Stimulated activated CD4-positive, alpha-beta T cell treated with anti-CD3 and anti-CD28 coated beads, Interleukin-1b, Interleukin-23, amount 100 ng/mL, for 4 hours (primary cell): ENCODE data around the gene PPP1R16B.

Source experiments
- DNase-seq, 2 donors: peaks; one replicate each; pipeline ENCODE4 v3.0.0-alpha.2; 2020; ENCODE audit warnings: low read depth in 2 of 2

The PPP1R16B gene

DNA sequence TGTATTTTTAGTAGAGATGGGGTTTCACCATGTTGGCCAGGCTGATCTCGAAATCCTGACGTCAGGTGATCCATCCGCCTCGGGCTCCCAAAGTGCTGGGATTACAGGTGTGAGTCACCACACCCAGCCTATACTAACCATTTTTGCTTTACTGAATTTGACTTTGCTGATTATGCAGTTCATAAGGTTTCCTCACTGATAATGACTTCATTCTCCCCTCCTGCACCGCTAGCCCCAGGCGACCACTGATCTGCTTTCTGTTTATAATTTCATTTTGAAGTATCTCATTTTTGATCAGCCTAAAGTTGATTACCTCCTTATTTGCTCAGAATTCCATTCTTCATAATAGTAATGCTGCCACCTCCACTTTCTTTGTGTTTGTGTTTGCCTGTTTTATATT, 72.0 kb downstream of the PPP1R16B start:
- no peak for DNase-seq

DNA sequence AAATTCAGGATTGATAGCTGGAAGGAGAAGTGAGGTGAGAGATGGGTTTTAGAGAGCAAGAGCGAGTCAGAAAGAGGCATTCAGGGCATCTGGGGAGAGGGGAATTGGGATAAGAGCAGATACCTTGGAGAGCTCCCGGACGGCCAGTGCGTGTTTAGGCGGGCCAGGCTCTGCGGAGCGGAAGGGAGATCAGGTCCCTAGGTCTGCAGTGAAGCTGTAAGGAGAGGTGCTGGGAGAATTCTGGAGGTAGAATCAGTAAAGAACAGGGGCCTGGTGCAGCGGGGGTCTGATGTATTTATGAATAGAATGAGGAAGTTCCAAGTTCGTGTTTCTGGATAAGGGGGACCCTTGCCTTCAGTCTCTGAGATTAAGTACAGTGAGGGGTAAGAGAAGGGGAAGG, 73.4 kb downstream of the PPP1R16B start:
- DNase-seq, result no peak

DNA sequence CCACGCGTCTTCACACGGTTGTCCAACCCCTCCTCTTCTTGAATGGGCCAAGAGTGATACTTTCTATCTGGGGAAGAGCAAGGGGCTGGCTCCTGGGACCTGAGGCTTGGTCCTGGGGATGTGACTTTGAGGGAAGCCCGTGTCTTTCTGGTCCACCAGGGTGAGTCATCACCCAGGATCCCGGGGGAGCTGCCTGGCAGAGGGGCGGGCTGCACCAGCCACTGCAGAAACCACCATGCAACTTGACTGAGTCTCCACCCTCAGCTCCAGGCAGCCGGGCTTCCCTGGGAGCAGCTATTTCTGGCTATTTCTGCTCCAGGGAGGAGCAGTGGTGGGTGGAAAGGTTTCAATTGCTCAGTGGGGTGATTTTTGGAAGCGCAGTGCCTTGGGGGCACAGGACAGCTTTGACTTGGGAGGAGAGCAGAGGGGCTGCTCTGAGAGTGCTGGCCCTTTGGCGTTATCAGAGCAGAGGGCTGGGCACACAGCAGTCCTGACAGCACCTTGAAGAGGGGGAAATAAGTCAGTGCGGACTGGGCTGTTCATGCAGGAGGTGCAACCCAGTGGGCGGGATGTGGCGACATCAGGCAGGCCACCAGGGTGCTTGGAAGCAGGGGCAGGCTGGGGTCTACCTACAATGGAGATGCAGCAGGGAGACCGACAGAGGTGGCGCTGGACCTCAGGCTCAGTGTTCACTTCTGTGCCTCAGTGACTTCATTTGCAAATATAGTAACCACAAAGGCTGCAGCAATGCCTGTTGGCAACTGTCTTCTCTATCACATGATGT, 75.6 kb downstream of the PPP1R16B start:
- DNase-seq, result no peak

DNA sequence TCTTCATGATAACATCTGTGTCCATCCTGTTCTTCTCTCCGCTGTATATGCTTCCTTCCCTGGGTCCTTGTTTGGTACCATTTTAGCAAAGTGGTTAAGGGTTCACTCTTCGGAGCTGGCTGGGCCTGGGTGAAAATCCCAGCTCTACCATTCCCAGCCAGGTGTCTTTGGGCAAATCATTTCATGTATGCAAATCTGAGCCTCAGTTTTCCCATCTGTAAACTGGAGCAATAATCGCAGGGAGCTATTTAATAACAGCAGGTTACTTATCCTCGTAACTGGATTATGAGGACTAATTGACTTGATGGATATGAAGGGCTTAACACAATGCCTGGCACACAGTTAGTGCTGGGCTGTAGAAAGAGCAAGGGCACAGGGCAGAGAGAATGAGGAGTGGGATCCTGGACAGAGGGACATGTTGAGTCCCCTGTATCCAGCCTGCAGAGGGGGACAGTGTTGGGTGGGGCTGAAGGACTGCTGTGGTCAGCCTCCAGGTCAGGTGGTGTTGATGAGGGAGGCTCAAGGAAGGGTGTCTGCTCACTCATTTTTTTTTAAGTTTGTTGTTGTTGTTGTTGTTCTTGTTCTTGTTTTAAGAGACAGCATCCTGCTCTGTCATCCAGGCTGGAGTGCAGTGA, 76.4 kb downstream of the PPP1R16B start:
- no peak for DNase-seq

DNA sequence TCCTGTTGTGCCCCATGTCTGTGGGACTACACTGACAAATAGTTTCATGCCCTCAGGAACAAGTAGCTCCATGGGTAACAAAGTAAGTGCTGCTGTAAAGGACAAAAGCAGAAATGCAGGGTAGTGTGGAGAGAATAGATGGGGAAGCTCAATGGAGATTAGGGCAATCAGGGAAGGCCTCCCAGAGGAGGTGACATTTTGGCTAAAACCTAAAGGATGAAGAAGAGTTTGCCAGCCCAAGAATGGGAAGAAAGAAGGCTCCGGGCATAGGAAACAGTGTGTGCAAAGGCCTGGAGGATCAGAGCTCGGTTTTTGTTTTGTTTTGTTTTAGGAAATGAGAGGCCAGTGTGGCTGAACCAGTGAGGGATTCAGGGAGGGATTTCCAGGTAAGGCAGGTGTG, 77.1 kb downstream of the PPP1R16B start:
- no peak for DNase-seq

DNA sequence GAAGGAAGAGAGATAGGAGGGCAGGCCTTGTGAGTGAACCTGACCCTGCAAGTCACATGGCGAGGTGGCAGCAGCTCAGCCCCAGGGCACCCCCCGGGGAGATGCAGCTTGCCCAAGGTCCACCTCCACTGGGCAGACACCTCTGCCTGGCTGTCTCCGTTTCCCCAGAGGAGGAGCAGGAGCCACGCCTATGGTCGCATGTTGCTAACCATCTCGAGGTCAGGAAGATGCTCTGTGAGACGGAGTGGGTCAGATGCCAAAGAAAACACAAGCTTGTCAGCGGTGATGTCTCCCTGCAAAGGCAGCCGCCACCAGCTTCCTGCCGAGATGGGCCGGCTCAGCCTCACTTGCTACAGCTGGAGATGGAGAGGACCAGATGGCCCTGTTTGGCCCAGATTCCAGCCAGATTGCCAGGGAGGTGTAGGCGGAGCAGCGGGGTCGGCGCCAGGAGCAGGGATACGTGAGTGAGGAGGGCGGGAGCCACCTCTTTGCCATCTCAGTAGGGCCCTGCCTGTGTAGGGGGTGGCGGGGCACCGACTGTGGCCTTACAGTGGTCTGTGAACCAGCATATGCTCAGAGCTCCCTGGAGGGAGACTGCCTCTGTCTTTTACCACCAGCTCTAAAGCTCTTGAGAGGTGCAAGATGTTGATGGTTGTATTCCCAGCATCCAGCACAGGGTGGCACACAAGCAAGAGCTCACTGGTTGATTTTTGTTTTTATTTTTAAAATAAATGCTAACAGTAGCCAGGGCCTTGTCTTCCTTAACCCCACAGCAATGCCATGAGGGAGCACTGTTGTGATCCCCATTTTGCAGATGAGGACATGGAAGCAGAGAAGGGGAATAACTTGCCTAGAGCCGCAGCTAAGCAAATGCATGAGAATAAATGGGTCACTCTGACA, 77.8 kb downstream of the PPP1R16B start:
- DNase-seq, result no peak

DNA sequence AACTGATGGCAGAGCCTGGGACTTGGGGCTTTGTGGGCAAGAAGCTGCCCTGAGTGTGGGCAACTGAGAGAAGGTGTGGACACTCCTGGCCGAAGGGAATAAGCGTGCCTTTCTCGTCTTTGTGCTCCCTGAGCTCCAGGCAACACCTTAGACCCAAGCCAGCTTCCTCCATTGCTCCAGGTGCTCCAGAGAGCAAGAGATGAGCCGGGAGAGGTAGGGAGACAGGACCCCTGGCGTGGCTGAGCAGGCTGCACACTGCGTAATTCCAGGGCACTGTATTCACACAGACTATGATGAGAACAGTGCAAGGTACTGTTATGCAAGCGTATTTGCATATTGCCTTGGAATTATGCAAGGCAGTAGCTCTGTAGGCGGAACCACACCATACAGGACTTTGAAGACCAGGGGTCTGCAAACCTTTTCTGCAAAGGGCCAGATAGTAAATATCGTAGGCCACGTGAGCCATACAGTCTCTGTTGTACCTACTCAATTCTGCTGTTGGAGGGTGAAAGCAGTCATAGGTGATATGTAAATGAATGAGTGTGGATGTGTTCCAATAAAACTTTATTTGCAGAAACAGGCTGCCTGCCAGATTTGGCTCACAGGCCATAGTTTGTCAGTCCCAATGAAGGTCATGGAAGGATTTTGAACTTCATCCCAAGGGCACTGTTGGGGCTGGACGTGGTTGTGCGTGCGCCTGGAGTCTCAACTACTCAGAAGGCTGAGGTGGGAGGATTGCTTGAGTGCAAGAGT, 78.7 kb downstream of the PPP1R16B start:
- DNase-seq, result no peak

DNA sequence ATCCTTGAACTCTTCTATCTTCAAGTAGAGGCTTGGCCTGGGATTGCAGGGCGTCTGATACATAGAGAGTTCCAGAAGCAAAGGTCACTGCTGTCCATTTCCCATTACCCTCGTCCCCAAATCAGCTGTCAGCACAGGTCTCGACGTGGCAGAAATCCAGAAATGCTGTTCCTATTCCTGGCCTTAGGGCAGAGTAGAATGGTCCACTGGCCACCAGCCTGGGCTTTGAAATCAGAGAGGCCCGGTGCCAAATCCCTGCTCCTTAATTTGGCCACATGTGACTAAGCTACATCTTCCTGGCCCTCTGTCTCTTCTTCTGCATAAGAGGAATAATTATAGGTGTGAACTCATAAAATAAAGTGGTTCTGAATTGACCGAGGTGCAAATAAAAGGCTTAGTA, 79.9 kb downstream of the PPP1R16B start:
- no peak for DNase-seq

DNA sequence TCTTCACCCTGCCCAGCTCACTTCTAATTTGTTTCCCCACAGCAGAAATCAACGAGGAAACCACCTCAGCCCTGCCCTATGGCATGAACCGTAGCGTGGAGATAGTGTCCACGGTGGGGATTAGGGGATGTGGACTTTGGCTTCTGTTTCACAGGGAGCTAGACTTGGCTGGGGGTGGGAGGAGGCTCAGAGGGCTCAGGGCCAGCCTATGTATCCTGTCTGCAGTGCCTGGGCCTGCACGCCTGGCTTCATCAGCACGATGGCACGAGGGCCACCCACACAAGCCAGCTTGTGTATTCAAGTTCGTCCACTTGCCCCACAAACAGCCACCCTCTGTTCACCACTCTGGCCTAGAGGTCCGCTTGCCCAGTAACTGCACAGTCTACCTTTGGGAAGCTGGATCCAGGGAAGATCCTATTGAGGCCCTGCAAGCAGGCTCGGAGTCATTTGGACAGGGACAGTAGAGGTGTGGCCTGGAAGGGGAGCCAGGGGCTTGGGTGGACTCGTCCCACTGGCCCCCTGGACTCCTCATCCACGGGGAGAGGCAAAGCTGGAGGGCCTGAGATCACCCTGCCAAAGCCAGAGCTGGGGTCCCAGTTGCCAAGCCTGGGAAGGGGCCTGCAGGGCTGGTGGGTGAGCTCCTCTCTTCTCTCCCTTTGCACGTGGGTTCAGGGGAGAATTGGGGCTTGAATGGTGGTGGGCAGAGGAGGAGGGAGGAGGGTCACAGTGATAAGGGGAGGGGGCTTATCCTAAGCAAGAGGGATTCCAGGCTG, 82.7 kb downstream of the PPP1R16B start:
- no peak for DNase-seq

DNA sequence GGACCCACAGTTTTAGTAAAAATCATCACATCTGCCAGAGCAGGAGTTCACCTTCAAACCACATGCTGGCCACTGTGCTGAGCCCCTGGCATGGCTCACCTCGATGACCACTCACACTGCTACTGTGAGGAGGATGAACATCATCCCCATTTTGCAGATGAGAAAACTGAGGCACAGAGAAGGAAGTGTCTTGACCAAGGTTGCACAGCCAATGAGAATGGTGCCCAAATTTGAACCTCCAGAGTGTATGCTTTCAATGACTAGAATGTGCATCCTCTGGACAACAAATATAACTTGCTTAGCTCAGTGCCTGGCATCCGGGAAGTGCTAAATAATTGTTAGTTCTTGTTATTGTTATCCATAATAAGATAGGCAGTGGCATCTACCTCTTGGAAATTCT, 83.6 kb downstream of the PPP1R16B start:
- DNase-seq, result no peak

DNA sequence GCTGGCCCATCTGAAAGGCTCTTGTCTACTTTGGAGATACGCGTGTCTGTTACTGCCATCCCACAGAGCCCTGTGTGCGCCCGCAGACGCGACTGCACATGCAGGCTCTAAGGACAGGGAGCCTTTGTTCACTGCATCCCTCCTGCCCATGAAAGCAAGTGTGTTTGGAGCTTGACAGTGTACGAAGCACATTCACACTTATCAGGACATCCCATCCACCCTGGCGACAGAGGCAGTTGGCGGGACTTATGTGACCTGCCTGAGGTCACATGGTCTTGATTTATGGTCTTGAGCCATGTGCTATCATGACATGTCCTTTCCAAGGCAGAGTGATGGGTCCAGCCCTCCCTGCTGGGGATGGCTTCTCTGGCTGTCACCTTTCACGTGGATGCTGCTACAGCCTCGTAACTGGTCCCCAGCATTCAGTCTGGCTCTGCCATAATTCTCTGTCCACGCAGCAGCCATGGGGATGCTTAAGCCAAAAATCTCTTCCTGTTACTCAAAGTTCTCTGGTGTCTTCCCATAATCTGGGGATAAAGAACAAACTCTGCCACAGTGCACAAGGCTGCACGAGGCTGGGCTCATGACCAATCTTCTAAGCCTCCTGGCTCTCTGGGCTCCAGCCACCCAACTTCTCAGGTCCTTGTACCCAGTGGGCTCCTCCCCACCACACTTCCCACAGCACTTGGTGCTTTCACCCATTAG, 84.4 kb downstream of the PPP1R16B start:
- DNase-seq, result no peak

DNA sequence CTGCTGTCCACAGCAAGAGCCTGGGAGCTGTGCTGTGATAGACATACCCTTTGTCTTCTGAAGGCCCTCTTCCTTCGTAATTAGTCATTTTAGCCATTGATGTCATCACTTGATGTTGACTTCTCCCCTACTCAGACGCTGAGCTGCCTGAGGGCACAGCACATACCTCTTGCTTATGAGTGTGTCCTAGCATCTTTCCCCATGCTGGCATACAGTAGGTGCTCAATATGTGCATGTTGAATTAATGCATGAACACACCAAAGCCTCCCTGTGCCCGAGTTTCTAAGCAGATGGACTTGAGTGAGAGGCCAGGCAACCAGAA, 85.0 kb downstream of the PPP1R16B start:
- no peak for DNase-seq

DNA sequence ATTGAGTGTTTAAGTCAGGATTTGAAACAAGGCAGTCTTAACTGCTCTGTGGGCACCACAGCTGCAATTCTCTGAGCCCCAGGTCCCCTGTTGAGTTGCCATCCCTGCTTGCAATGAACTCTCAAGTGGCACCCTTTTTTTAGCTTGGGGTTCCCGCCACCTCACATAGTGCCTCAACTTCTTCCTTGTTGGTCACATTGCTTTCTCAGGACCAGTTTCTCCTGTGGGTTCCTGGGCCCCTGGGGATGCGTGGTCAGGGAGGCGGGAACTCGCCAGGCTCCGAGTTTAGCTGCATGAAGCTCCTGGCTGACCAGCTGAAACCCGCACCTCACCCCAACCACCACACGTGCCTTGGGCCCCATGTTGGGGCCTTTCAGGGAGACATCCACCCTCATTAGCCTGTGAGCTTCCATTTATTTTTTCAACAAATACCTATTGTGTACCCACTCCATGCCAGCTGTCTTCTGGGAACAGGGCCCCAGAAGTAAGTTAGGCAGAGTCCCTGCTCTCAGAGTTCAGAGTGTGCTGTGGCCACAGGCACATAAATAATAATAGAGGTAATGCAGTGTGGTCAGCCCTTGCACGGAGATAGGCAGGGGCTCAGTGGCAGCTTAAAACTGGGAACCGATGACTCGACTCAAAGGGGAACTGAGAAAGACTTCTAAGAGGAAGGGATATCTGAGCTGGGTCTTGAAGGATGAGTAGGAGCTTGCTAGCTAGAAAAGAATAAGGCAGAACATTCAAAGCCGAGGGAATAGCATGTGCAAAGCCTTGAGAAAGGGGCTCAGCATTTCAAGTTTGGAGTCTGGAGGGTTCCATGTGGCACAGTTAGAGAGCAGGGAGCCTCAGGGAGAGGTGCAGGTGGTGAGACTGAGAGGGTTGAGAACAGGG, 86.8 kb downstream of the PPP1R16B start:
- DNase-seq, result no peak

DNA sequence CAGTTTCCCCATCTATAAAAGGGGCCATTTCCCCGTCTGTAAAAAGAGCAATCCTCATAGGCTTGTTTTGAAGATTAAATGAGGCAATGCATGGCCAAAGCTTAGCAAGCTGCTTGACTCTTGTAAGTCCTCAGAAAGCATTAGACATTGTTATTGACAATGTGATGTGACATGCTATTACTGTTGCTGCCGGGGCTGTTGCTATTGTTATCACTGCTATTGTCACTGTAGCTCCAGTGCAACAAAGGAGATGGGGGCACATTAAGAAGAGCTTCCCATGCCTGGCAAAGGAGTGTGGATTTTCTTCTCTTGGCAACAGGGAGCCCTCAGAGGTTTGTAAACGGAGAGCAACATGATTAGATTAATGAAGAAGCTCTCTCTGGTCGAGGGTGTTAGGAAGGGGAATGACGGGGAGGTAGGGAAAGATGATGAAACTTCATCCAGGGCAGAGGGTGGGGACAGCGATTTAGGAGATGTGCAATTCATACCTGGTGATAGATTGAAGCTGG, 87.6 kb downstream of the PPP1R16B start:
- DNase-seq, result no peak

DNA sequence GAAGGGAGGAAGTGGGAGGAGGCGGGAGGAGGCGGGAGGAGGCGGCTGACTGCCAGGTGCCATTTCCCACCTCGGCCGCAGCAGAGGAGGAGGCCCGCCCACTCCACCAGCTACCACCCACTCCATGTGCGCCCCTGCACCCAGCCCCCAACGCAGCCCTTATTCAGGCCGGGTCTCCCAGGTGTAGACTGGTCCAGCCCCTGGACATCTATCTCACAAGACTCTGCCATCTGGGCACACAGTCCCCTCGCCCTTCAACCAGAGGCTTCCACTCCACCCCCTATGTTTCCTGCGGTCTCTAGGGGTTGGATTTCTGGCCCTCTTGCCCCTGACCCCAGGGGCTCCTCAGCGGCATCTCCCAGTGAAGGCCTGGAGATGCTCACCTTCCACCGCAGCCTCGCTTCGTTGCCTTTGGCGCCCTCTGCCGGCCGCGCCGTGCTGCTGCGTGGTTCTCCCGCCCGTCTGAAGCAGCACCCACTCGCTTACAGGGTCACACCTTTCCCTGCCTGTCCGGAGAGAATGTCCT, 88.1 kb downstream of the PPP1R16B start:
- DNase-seq, result peak; percentile 78 to 79

DNA sequence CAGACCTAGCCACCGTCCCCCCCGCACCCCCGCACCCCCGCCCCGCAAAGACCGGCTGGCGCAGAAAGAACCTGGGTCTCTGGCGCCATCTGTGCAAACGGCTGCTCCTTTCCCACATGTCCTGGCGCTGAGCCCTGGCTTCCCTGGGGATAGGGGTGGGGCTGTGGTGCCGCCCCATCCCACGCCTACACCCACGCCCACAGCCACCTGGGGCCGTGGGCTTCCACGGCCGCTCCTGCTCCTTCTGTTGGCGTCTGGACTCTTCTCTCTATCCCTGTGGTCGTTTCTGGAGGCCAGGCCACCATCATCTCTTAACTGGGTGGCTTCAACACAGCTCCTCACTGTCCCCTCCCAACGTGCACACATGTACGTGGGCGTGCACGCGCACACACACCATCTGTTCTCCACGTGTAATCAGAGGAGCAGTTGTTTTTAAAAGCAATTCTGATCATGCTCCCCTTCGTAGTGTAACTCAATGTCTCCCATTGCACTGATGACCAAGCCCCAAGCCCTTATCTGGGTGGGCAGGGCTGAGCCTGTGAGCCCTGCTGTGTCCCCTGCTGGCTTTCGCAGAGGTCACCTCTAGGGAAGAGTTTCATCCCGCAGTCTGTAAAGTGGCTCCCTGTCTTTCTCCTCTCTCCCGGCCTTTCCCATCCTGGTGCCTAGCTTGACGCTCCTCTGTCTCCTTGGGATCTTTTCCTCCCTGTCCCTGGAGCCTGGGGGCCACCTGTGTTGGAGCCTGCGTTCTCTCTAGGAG, 88.8 kb downstream of the PPP1R16B start:
- DNase-seq, result no peak

DNA sequence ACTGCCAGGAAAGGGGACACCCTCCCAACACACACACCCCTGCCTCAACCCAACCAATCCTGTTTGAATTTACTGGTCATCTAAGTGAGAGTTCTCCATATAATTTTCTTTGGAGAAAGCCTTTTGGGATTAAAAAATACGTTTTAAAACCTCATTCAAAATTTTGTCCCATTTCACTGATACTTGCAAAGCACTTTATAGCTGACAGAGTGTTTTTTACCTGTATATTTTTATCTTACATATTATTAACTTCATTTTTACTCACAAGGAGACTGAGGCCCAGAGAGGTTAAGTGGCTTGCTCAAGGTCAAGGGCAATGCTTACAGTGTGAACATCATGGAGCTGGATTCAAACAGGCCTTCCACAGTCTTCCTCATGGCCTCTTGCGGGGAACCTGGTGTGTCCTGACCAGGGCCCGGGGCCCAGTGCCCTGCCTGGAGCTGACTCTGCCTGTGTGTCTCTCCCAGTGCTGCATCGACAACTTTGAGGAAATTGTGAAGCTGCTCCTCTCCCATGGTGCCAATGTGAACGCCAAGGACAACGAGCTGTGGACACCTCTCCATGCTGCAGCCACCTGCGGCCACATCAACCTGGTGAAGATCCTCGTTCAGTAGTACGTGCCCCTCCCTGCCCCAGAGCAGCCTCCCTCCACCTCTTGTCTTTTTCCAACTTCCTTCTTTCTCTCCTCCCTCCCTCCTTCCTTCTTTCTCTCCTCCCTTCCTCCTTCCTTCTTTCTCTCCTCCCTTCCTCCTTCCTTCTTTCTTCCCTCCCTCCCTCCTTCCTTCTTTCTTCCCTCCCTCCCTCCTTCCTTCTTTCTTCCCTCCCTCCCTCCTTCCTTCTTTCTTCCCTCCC, 89.8 kb downstream of the PPP1R16B start:
- no peak for DNase-seq
